ENCODE measurements around the gene USP40.

DNA sequence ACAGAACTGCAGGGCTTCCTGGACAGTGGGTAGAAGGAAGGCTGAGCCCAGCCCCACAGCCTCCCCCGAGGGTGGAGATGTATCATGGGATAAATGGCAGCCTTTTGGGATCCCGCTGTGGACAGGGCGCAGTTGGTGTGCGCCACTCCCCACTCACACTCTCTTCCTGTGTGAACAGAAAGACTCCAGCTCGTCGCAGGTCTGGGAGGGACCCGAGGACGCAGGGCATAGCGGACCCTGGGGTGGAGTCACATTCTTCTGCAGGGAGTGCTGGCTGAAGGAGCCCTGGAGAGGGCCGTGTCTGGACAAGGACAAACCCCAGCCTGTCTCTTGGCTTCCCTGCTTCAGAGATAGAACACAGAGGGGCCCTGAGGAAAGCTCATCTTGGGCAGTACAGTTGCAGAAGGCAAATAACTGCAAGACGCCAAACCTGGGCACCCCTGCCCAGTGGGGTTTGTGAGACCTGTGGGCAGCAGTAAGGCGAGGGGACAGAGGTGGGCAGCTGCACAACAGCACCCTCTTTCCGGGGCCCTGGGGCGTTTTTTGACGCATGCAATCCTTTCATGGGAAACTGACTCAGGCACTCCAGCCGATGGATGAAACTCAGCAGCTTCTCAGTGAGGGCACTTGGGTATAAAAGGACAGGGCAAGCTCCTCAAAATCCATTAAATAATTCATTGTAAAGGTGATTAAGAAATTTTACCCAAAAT is 101.9 kb downstream of the USP40 start:
- TF ChIP-seq, protein P1, sequence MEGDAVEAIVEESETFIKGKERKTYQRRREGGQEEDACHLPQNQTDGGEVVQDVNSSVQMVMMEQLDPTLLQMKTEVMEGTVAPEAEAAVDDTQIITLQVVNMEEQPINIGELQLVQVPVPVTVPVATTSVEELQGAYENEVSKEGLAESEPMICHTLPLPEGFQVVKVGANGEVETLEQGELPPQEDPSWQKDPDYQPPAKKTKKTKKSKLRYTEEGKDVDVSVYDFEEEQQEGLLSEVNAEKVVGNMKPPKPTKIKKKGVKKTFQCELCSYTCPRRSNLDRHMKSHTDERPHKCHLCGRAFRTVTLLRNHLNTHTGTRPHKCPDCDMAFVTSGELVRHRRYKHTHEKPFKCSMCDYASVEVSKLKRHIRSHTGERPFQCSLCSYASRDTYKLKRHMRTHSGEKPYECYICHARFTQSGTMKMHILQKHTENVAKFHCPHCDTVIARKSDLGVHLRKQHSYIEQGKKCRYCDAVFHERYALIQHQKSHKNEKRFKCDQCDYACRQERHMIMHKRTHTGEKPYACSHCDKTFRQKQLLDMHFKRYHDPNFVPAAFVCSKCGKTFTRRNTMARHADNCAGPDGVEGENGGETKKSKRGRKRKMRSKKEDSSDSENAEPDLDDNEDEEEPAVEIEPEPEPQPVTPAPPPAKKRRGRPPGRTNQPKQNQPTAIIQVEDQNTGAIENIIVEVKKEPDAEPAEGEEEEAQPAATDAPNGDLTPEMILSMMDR (optimal IDR thresholded peaks at IDR 0.05 in 1 of 3, IDR thresholded peaks at IDR 0.05 in 1 of 3, conservative IDR thresholded peaks at IDR 0.05 in 1 of 3; ENCODE audit: extremely low read depth in 1 of 3, insufficient read depth in 2 of 3, low read length in 3 of 3), result no peak
- no peak for TF ChIP-seq EZH2 (IDR thresholded peaks at IDR 0.05; ENCODE audit: low read length)

Measured in keratinocyte (primary cell).